Measurements from ENCODE around the gene PKIB.

DNA sequence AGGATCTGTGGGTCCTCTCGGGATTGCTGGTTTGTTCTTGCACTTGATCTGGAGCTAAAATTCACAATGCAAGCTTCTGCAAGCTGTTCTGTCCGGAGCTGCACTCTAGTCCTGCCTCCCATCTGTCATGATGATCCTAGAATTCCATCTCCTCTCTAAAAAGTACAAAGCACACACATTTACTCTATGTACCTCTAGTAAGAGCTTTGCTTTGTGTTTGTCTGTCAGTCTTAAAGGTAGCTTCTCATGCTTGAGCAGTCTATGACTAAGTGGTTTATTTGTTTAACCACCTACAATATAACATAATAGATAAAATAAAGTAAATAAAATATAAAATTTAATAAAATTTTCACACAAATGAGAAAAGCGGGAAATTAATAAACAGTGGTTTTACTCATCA, 46.0 kb upstream of the PKIB start:
- TF ChIP-seq, protein P1, sequence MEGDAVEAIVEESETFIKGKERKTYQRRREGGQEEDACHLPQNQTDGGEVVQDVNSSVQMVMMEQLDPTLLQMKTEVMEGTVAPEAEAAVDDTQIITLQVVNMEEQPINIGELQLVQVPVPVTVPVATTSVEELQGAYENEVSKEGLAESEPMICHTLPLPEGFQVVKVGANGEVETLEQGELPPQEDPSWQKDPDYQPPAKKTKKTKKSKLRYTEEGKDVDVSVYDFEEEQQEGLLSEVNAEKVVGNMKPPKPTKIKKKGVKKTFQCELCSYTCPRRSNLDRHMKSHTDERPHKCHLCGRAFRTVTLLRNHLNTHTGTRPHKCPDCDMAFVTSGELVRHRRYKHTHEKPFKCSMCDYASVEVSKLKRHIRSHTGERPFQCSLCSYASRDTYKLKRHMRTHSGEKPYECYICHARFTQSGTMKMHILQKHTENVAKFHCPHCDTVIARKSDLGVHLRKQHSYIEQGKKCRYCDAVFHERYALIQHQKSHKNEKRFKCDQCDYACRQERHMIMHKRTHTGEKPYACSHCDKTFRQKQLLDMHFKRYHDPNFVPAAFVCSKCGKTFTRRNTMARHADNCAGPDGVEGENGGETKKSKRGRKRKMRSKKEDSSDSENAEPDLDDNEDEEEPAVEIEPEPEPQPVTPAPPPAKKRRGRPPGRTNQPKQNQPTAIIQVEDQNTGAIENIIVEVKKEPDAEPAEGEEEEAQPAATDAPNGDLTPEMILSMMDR (IDR thresholded peaks at IDR 0.05), result no peak
- TF ChIP-seq POLR2A (IDR thresholded peaks at IDR 0.05; ENCODE audit: low read depth) (no peak), POLR2AphosphoS5 (IDR thresholded peaks at IDR 0.05) (no peak), EP300 (IDR thresholded peaks at IDR 0.05) (no peak)

All from esophagus muscularis mucosa (tissue), 4 donors.